HG03565 (cell line): ENCODE measurements around the gene SHE.
"Not testable (repeated sequence)": the region's sequence is repeated elsewhere in the genome, so short reads cannot be mapped to it uniquely, and the experiment has no call there.

ENCODE experiments used
- ATAC-seq: cut with Tn5 transposase; IDR thresholded peaks from one replicate; pipeline ENCODE4 v1.9.1; 2021; ENCODE audit warnings: mild to moderate bottlenecking, moderate library complexity; ENCODE audit not compliant: unreplicated experiment

The SHE gene

GRCh38 chr1:154502066-154502743 is at the start of gene SHE, which contains the start of gene TDRD10:
TSS of gene SHE (minus strand) at chr1:154502412. CDS start at chr1:154502026, 386 bp downstream.
TSS of gene TDRD10 (plus strand) at chr1:154502219. CDS start at chr1:154506904, 4,685 bp downstream.
- ATAC-seq: no peak

- ATAC-seq: no peak
Observed at GRCh38 chr1:154551474-154551873, 49.3 kb upstream of the SHE start.

- no peak for ATAC-seq
Observed at GRCh38 chr1:154550657-154551056, 48.4 kb upstream of the SHE start.

- no peak for ATAC-seq
Observed at GRCh38 chr1:154550070-154550469, 47.9 kb upstream of the SHE start.

- no peak for ATAC-seq
Observed at GRCh38 chr1:154549202-154549770, 47.1 kb upstream of the SHE start.

GRCh38 chr1:154548028-154548427 is 45.8 kb upstream of the SHE start:
- ATAC-seq: no peak

GRCh38 chr1:154547105-154547732 is 45.0 kb upstream of the SHE start:
- no peak for ATAC-seq

- ATAC-seq: no peak
Observed at GRCh38 chr1:154546264-154547063, 44.3 kb upstream of the SHE start.

- ATAC-seq: no peak
Observed at GRCh38 chr1:154541231-154541630, 39.0 kb upstream of the SHE start.

GRCh38 chr1:154539486-154540483 is 37.6 kb upstream of the SHE start:
- ATAC-seq: no peak

GRCh38 chr1:154536570-154536969 is 34.4 kb upstream of the SHE start:
- no peak for ATAC-seq

- ATAC-seq: no peak
Observed at GRCh38 chr1:154533952-154534844, 32.0 kb upstream of the SHE start.

- not testable (repeated sequence) for ATAC-seq
Observed at GRCh38 chr1:154531950-154532349, 29.7 kb upstream of the SHE start.

- ATAC-seq: no peak
Observed at GRCh38 chr1:154529308-154529707, 27.1 kb upstream of the SHE start.

GRCh38 chr1:154527192-154527591 is 25.0 kb upstream of the SHE start:
- no peak for ATAC-seq

GRCh38 chr1:154524881-154525280 is 22.7 kb upstream of the SHE start:
- ATAC-seq: no peak

GRCh38 chr1:154521695-154522094 is 19.5 kb upstream of the SHE start:
- no peak for ATAC-seq

- ATAC-seq: no peak
Observed at GRCh38 chr1:154520333-154520732, 18.1 kb upstream of the SHE start.

GRCh38 chr1:154519591-154519991 is 17.4 kb upstream of the SHE start:
- no peak for ATAC-seq
